B cell (primary cell): ENCODE measurements around the gene PSME2. TPM values are rescaled to one million over a fixed set of nuclear protein-coding genes. Genes with fewer than 3 reads are reported as not detected.

Source experiments
- ATAC-seq: fragments of 200-7000 bp; cut with Tn5 transposase; one replicate; pipeline ENCODE4 v1.10.0; 2021; ENCODE audit warnings: low read depth, mild to moderate bottlenecking, moderate number of reproducible peaks, moderate library complexity
- CTCF ChIA-PET: fragments of 350-600 bp; sonication (Branson Sonifier 250); formaldehyde crosslinking; loops from one replicate; lab custom pipeline; 2021; ENCODE audit warnings: antibody characterized with exemption, inconsistent platforms; lab: Charles Lee
- POLR2A ChIA-PET: fragments of 350-600 bp; sonication (Branson Sonifier 250); formaldehyde crosslinking; loops from one replicate; lab custom pipeline; 2021; ENCODE audit warnings: antibody characterized with exemption; lab: Charles Lee
- DNase-seq: peaks from one replicate; pipeline ENCODE4 v3.0.0; 2013
- H2AFZ ChIP-seq: 2 replicates; pipeline ENCODE4 v1.6.1; 2012; ENCODE audit warnings: mild to moderate bottlenecking, low read depth, low read length; ENCODE audit not compliant: insufficient read depth, poor library complexity, severe bottlenecking
- H3K27ac ChIP-seq, 2 donors: 1 replicate in 1 of 2; 2 replicates in 1 of 2; pipeline ENCODE4 v1.5.1; 2012 to 2013; ENCODE audit warnings: low read length in 2 of 2, mild to moderate bottlenecking in 2 of 2, moderate library complexity in 1 of 2
- H3K27me3 ChIP-seq, 4 experiments: fragments of 200-600 bp in 1 of 4; sonication (generic) in 1 of 4; replicated peaks in 1 of 4; 1 replicate in 2 of 4; 2 replicates in 2 of 4; pipeline versions ENCODE4 v1.6.1 to v1.7.0; 2013 to 2016; ENCODE audit warnings: low read length in 3 of 4, mild to moderate bottlenecking in 2 of 4, mixed read lengths in 1 of 4, moderate library complexity in 1 of 4; ENCODE audit not compliant: insufficient read depth in 4 of 4, control insufficient read depth in 3 of 4; ENCODE audit errors: control extremely low read depth in 1 of 4
- H3K36me3 ChIP-seq, 2 experiments: replicated peaks in 1 of 2; 1 replicate in 1 of 2; 2 replicates in 1 of 2; pipeline versions ENCODE4 v1.6.1 to v1.7.1; 2013; ENCODE audit warnings: low read length in 1 of 2; ENCODE audit not compliant: insufficient read depth in 2 of 2, control insufficient read depth in 1 of 2; ENCODE audit errors: control extremely low read depth in 1 of 2, extremely low read depth in 1 of 2
- H3K4me1 ChIP-seq, 2 donors: fragments of 200-600 bp in 1 of 2; sonication (generic) in 1 of 2; 1 replicate in 1 of 2; 2 replicates in 1 of 2; pipeline versions ENCODE4 v1.5.1 to v1.6.1; 2013 to 2017; ENCODE audit warnings: low read length in 2 of 2; ENCODE audit not compliant: control insufficient read depth in 2 of 2, insufficient read depth in 2 of 2
- H3K4me2 ChIP-seq: replicated peaks from 2 replicates; pipeline ENCODE3; 2012; ENCODE audit warnings: mild to moderate bottlenecking, low read depth, low read length; ENCODE audit not compliant: poor library complexity, severe bottlenecking
- H3K4me3 ChIP-seq, 5 experiments: fragments of 200-600 bp in 1 of 5; sonication (generic) in 1 of 5; 1 replicate in 3 of 5; 2 replicates in 2 of 5; pipeline versions ENCODE4 v1.5.1 to v1.7.0; 2011 to 2016; ENCODE audit warnings: low read length in 4 of 5, mild to moderate bottlenecking in 4 of 5, low read depth in 2 of 5, control low read depth in 1 of 5, moderate library complexity in 1 of 5; ENCODE audit not compliant: insufficient read depth in 1 of 5; ENCODE audit errors: control extremely low read depth in 1 of 5, extremely low read depth in 1 of 5
- H3K79me2 ChIP-seq: fragments of 200-600 bp; sonication (generic); one replicate; pipeline ENCODE4 v1.6.0; 2016; ENCODE audit warnings: low read length; ENCODE audit not compliant: control insufficient read depth, insufficient read depth
- H3K9ac ChIP-seq: fragments of 200-600 bp; sonication (generic); 2 replicates; pipeline ENCODE4 v1.6.1; 2017; ENCODE audit warnings: mild to moderate bottlenecking, low read length, moderate library complexity
- H3K9me3 ChIP-seq, 3 donors: one replicate each; pipeline versions ENCODE4 v1.6.1 to v1.7.1; 2013; ENCODE audit warnings: low read length in 2 of 3; ENCODE audit not compliant: control insufficient read depth in 2 of 3, insufficient read depth in 1 of 3; ENCODE audit errors: control extremely low read depth in 1 of 3
- H4K20me1 ChIP-seq: 2 replicates; pipeline ENCODE4 v1.6.0; 2012; ENCODE audit warnings: mild to moderate bottlenecking, low read length; ENCODE audit not compliant: insufficient read depth, control insufficient read depth, poor library complexity, severe bottlenecking
- H3K27ac Mint-ChIP-seq: one replicate; pipeline ENCODE4 v1.8.0; 2021; ENCODE audit warnings: mixed read lengths
- H3K27me3 Mint-ChIP-seq: one replicate; pipeline ENCODE4 v1.8.0; 2021; ENCODE audit warnings: mixed read lengths
- H3K4me1 Mint-ChIP-seq: one replicate; pipeline ENCODE4 v1.8.0; 2021; ENCODE audit warnings: mixed read lengths
- H3K4me3 Mint-ChIP-seq: one replicate; pipeline ENCODE4 v1.8.0; 2021; ENCODE audit warnings: mixed read lengths
- H3K9me3 Mint-ChIP-seq: one replicate; pipeline ENCODE4 v1.8.0; 2022; ENCODE audit warnings: mixed read lengths; ENCODE audit not compliant: insufficient read depth
- EZH2 ChIP-seq: IDR thresholded peaks from 2 replicates; pipeline ENCODE4 v1.6.1; 2012; ENCODE audit warnings: borderline replicate concordance, low read depth, mild to moderate bottlenecking, moderate library complexity, low read length; ENCODE audit not compliant: insufficient read depth, poor library complexity, severe bottlenecking
- WGBS: methylation state at CpG from one replicate; pipeline ENCODE4 v1.1.5; 2013; ENCODE audit warnings: missing lambda C conversion rate; ENCODE audit not compliant: insufficient coverage; 5-methylcytosine and 5-hydroxymethylcytosine counted together
- intact Hi-C: fragments of 100-400 bp; cut with micrococcal nuclease; formaldehyde crosslinking; loops from one replicate; pipeline ENCODE4 v1.10.0; 2022
- polyA plus RNA-seq: library from polyadenylated mRNA; depleted of rRNA; stranded (reverse); fragments of >200 nt; gene quantifications from 2 replicates; pipeline ENCODE4 v1.2.3, GENCODE V29; 2012
- total RNA-seq, 2 donors: library from RNA; stranded (reverse); fragments of 120-200 nt in 1 of 2; gene quantifications; 1 replicate in 1 of 2; 2 replicates in 1 of 2; pipeline versions ENCODE4 v1.2.3 to v1.2.4, GENCODE V29; 2013 to 2022
- TF ChIP-seq, protein P1 (sequence below): fragments of 200-600 bp; IDR thresholded peaks from one replicate; pipeline ENCODE4 v1.8.0; 2022; ENCODE audit warnings: antibody characterized with exemption, mild to moderate bottlenecking

Gene PSME2
- total and polyA plus RNA-seq, 2 donors (not counting 1 experiment from before 2014, with no cell fraction given) = 126 to 141 TPM

DNA sequence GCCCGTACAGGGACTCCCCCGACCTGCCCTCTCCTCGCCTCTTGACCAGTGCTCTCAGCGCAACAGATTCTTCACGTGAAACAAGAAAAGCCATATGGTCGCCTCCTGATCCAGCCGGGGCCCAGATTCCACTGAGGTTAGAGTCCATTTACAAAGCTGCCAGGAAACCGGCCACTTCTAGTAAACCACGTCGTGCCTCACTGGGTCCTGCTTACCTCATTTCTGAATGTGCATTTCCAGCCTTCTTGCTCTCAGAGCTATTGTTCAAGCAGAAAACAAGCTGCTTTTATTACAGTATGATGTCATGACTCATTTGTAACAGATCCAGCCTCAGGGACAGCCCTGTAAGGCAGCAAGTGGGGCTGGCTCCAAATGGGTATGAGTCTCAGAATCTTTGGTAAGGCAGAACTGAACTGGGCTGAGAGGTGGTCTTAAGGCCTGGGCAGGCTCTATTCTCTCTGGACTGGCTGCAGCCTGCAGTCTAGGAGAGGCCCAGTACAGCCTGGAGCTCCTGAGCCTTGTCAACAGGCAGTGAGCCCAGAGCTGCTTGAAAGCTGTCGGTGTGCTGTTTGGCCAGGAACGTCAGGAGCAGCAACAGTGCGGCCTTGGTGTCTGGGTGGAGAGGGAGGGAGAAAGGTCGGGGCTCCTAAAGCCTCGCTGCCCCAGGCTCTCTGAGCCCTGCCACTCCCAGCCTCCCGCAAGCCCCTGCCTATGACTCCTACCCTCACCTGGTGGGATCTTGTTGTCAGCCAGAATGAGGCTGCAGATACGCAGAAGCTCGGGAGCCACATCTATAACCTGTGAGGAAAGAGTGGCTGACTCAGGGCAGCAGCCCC, 33.8 kb upstream of the PSME2 start:
- H3K79me2 ChIP-seq = peaks cover 5% of the 10 kb centered on the region
- no peaks in the 10 kb centered on the region for H3K27me3 ChIP-seq
- H3K9me3 ChIP-seq = no peaks in the 10 kb centered on the region
- H3K4me3 Mint-ChIP-seq = no peak overlapping the region
- ATAC-seq (no peak), DNase-seq (no peak)
- H3K4me2 ChIP-seq = no peak overlapping the region
- ChIA-PET CTCF (interaction anchor here (0.8 to 1.6 kb wide), 3 partner anchors 14 to 85 kb away, joined by 3 read pairs; partner anchors contain the start of gene PSME2), POLR2A (interaction anchor here (0.5 to 0.8 kb wide), 2 partner anchors 36 to 52 kb away, joined by 3 to 11 read pairs; partner anchors contain the start of genes GMPR2, MDP1 and NEDD8)
- H2AFZ ChIP-seq = no peak overlapping the region
- H3K9ac ChIP-seq = no peak overlapping the region
- no peak overlapping the region for H3K27ac ChIP-seq
- H3K27me3 Mint-ChIP-seq = no peaks in the 10 kb centered on the region
- H3K4me1 ChIP-seq = no peaks in the 10 kb centered on the region
- peaks cover 3 to 72% of the 10 kb centered on the region in 2 experiments for H3K36me3 ChIP-seq
- peaks cover 8% of the 10 kb centered on the region for H3K4me1 Mint-ChIP-seq
- no peaks in the 10 kb centered on the region for H3K9me3 Mint-ChIP-seq
- peak overlapping the region; percentile 38 for H3K27ac Mint-ChIP-seq
- no peaks in the 10 kb centered on the region for H4K20me1 ChIP-seq
- TF ChIP-seq EZH2 = no peak
- TF ChIP-seq, protein P1, sequence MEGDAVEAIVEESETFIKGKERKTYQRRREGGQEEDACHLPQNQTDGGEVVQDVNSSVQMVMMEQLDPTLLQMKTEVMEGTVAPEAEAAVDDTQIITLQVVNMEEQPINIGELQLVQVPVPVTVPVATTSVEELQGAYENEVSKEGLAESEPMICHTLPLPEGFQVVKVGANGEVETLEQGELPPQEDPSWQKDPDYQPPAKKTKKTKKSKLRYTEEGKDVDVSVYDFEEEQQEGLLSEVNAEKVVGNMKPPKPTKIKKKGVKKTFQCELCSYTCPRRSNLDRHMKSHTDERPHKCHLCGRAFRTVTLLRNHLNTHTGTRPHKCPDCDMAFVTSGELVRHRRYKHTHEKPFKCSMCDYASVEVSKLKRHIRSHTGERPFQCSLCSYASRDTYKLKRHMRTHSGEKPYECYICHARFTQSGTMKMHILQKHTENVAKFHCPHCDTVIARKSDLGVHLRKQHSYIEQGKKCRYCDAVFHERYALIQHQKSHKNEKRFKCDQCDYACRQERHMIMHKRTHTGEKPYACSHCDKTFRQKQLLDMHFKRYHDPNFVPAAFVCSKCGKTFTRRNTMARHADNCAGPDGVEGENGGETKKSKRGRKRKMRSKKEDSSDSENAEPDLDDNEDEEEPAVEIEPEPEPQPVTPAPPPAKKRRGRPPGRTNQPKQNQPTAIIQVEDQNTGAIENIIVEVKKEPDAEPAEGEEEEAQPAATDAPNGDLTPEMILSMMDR = no peak
- intact Hi-C loops = no loop called here
- H3K4me3 ChIP-seq = no peak overlapping the region
- WGBS = 75% methylated on average over 14 of the region's 18 CpGs
